Measurements from ENCODE around the gene OTULIN.

Gene OTULIN

GRCh38 chr5:14730881-14731280 is 66.4 kb downstream of the OTULIN start:
- peaks cover 21% of the 10 kb centered on the region; the same call in 1 of the 2 replicates for H3K36me3 ChIP-seq (ENCODE audit: insufficient read depth, low read length)
- H3K9me2 ChIP-seq (replicated peaks; ENCODE audit: low read depth, low read length): no peaks in the 10 kb centered on the region
- H3K27me3 ChIP-seq (ENCODE audit: insufficient read depth, low read length, poor library complexity, severe bottlenecking): no peaks in the 10 kb centered on the region
- H3K4me1 ChIP-seq (ENCODE audit: insufficient read depth, low read length, poor library complexity, severe bottlenecking): no peaks in the 10 kb centered on the region
- H3F3A ChIP-seq (ENCODE audit: low read depth): no peaks in the 10 kb centered on the region
- no peak overlapping the region for H3K4me3 ChIP-seq (ENCODE audit: low read length, poor library complexity, severe bottlenecking)
- H3K4me2 ChIP-seq (ENCODE audit: low read depth, low read length, poor library complexity, severe bottlenecking): no peak overlapping the region
- H4K20me1 ChIP-seq (ENCODE audit: insufficient read depth, low read length, poor library complexity, severe bottlenecking): no peaks in the 10 kb centered on the region
- no peaks in the 10 kb centered on the region for H3K79me2 ChIP-seq (ENCODE audit: insufficient read depth, low read length)
- no peaks in the 10 kb centered on the region for H3K9me3 ChIP-seq (ENCODE audit: insufficient read depth, low read depth, low read length)
- H3K9ac ChIP-seq (ENCODE audit: low read depth, low read length, poor library complexity, severe bottlenecking): no peak overlapping the region
- no peak overlapping the region for H2AFZ ChIP-seq (ENCODE audit: low read length)
- no peak for TF ChIP-seq CTCF (conservative IDR thresholded peaks at IDR 0.05; ENCODE audit: low read length)
- TF ChIP-seq EZH2phosphoT487 (IDR thresholded peaks at IDR 0.05; ENCODE audit: borderline replicate concordance): no peak

GRCh38 chr5:14732991-14733390 is 68.5 kb downstream of the OTULIN start:
- Histone ChIP-seq H4K20me1 (ENCODE audit: insufficient read depth, low read length, poor library complexity, severe bottlenecking) (no peaks in the 10 kb centered on the region), H3K4me1 (ENCODE audit: insufficient read depth, low read length, poor library complexity, severe bottlenecking) (no peaks in the 10 kb centered on the region), H3K9me2 (replicated peaks; ENCODE audit: low read depth, low read length) (no peaks in the 10 kb centered on the region), H3K27me3 (ENCODE audit: insufficient read depth, low read length, poor library complexity, severe bottlenecking) (no peaks in the 10 kb centered on the region), H3K79me2 (ENCODE audit: insufficient read depth, low read length) (no peaks in the 10 kb centered on the region), H3K9me3 (ENCODE audit: insufficient read depth, low read depth, low read length) (no peaks in the 10 kb centered on the region), H2AFZ (ENCODE audit: low read length) (no peak overlapping the region), H3K36me3 (ENCODE audit: insufficient read depth, low read length) (peaks cover 22% of the 10 kb centered on the region; the same call in 1 of the 2 replicates), H3K4me3 (ENCODE audit: low read length, poor library complexity, severe bottlenecking) (no peak overlapping the region), H3K9ac (ENCODE audit: low read depth, low read length, poor library complexity, severe bottlenecking) (no peak overlapping the region), H3K4me2 (ENCODE audit: low read depth, low read length, poor library complexity, severe bottlenecking) (no peak overlapping the region), H3F3A (ENCODE audit: low read depth) (no peaks in the 10 kb centered on the region)
- TF ChIP-seq EZH2phosphoT487 (IDR thresholded peaks at IDR 0.05; ENCODE audit: borderline replicate concordance) (no peak), CTCF (conservative IDR thresholded peaks at IDR 0.05; ENCODE audit: low read length) (no peak)

GRCh38 chr5:14733661-14734060 is 69.1 kb downstream of the OTULIN start:
- no peaks in the 10 kb centered on the region for H3K79me2 ChIP-seq (ENCODE audit: insufficient read depth, low read length)
- H3K27me3 ChIP-seq (ENCODE audit: insufficient read depth, low read length, poor library complexity, severe bottlenecking): no peaks in the 10 kb centered on the region
- no peaks in the 10 kb centered on the region for H3K9me2 ChIP-seq (replicated peaks; ENCODE audit: low read depth, low read length)
- H4K20me1 ChIP-seq (ENCODE audit: insufficient read depth, low read length, poor library complexity, severe bottlenecking): no peaks in the 10 kb centered on the region
- H3F3A ChIP-seq (ENCODE audit: low read depth): no peaks in the 10 kb centered on the region
- H3K36me3 ChIP-seq (ENCODE audit: insufficient read depth, low read length): peaks cover 28% of the 10 kb centered on the region; the same call in 1 of the 2 replicates
- no peak overlapping the region for H3K9ac ChIP-seq (ENCODE audit: low read depth, low read length, poor library complexity, severe bottlenecking)
- H3K4me2 ChIP-seq (ENCODE audit: low read depth, low read length, poor library complexity, severe bottlenecking): no peak overlapping the region
- no peaks in the 10 kb centered on the region for H3K9me3 ChIP-seq (ENCODE audit: insufficient read depth, low read depth, low read length)
- TF ChIP-seq EZH2phosphoT487 (IDR thresholded peaks at IDR 0.05; ENCODE audit: borderline replicate concordance) (no peak), CTCF (conservative IDR thresholded peaks at IDR 0.05; ENCODE audit: low read length) (no peak)
- no peak overlapping the region for H2AFZ ChIP-seq (ENCODE audit: low read length)
- H3K4me3 ChIP-seq (ENCODE audit: low read length, poor library complexity, severe bottlenecking): no peak overlapping the region
- no peaks in the 10 kb centered on the region for H3K4me1 ChIP-seq (ENCODE audit: insufficient read depth, low read length, poor library complexity, severe bottlenecking)
